Activated naive CD4-positive, alpha-beta T cell treated with anti-CD3 and anti-CD28 coated beads, Interleukin-2, amount 50 U/mL, for 24 hours (primary cell): ENCODE results near the gene GPX7.

ENCODE experiments used
- H3K27ac Mint-ChIP-seq: one replicate; pipeline ENCODE4 v1.8.0; 2021; ENCODE audit warnings: mild to moderate bottlenecking, mixed read lengths
- H3K27me3 Mint-ChIP-seq: one replicate; pipeline ENCODE4 v1.8.0; 2021; ENCODE audit warnings: mixed read lengths
- H3K36me3 Mint-ChIP-seq: one replicate; pipeline ENCODE4 v1.8.0; 2021; ENCODE audit warnings: mixed read lengths
- H3K4me1 Mint-ChIP-seq: one replicate; pipeline ENCODE4 v1.8.0; 2021; ENCODE audit warnings: mixed read lengths
- H3K4me3 Mint-ChIP-seq: one replicate; pipeline ENCODE4 v1.8.0; 2021; ENCODE audit warnings: mild to moderate bottlenecking, mixed read lengths
- H3K9me3 Mint-ChIP-seq: one replicate; pipeline ENCODE4 v1.8.0; 2021; ENCODE audit warnings: mixed read lengths

GPX7 gene

GRCh38 chr1:52633291-52633754, 31.2 kb downstream of the GPX7 start:
- Mint-ChIP-seq H3K27ac (peak overlapping the region; percentile 98), H3K4me3 (peak overlapping the region; percentile 88), H3K36me3 (peaks cover 1% of the 10 kb centered on the region), H3K9me3 (no peaks in the 10 kb centered on the region), H3K27me3 (no peaks in the 10 kb centered on the region), H3K4me1 (peaks cover 72% of the 10 kb centered on the region)

GRCh38 chr1:52634111-52634510, 31.9 kb downstream of the GPX7 start:
- Mint-ChIP-seq H3K27me3 (no peaks in the 10 kb centered on the region), H3K36me3 (peaks cover 2% of the 10 kb centered on the region), H3K4me1 (peaks cover 79% of the 10 kb centered on the region), H3K4me3 (peak overlapping the region; percentile 88), H3K9me3 (no peaks in the 10 kb centered on the region), H3K27ac (peak overlapping the region; percentile 98)

GRCh38 chr1:52635321-52636089, 33.3 kb downstream of the GPX7 start:
- Mint-ChIP-seq H3K27ac (peak overlapping the region; percentile 98), H3K36me3 (peaks cover 7% of the 10 kb centered on the region), H3K9me3 (no peaks in the 10 kb centered on the region), H3K27me3 (no peaks in the 10 kb centered on the region), H3K4me3 (peak overlapping the region; percentile 47), H3K4me1 (peaks cover 79% of the 10 kb centered on the region)

- Mint-ChIP-seq H3K9me3 (no peaks in the 10 kb centered on the region), H3K27me3 (no peaks in the 10 kb centered on the region), H3K4me3 (peak overlapping the region; percentile 91), H3K36me3 (peaks cover 12% of the 10 kb centered on the region), H3K27ac (peak overlapping the region; percentile 100), H3K4me1 (peaks cover 82% of the 10 kb centered on the region)
Observed at GRCh38 chr1:52636721-52637695, 34.8 kb downstream of the GPX7 start.

GRCh38 chr1:52637946-52638345, 35.8 kb downstream of the GPX7 start:
- H3K9me3 Mint-ChIP-seq, result no peaks in the 10 kb centered on the region

GRCh38 chr1:52640697-52641096, 38.5 kb downstream of the GPX7 start:
- H3K27ac Mint-ChIP-seq, result no peak overlapping the region
- H3K9me3 Mint-ChIP-seq, result no peaks in the 10 kb centered on the region
- peaks cover 19% of the 10 kb centered on the region for H3K36me3 Mint-ChIP-seq
- no peak overlapping the region for H3K4me3 Mint-ChIP-seq
- no peaks in the 10 kb centered on the region for H3K27me3 Mint-ChIP-seq
- peaks cover 64% of the 10 kb centered on the region for H3K4me1 Mint-ChIP-seq

More at GRCh38 chr1:52637946-52638345, 35.8 kb downstream of the GPX7 start:
- Mint-ChIP-seq H3K27ac (peak overlapping the region; percentile 100), H3K4me1 (peaks cover 82% of the 10 kb centered on the region), H3K27me3 (no peaks in the 10 kb centered on the region), H3K4me3 (peak overlapping the region; percentile 19), H3K36me3 (peaks cover 14% of the 10 kb centered on the region)

GRCh38 chr1:52641307-52641706, 39.1 kb downstream of the GPX7 start:
- Mint-ChIP-seq H3K4me1 (peaks cover 60% of the 10 kb centered on the region), H3K9me3 (no peaks in the 10 kb centered on the region), H3K27me3 (no peaks in the 10 kb centered on the region), H3K27ac (peak overlapping the region; percentile 69), H3K36me3 (peaks cover 19% of the 10 kb centered on the region), H3K4me3 (no peak overlapping the region)

GRCh38 chr1:52645261-52645660, 43.1 kb downstream of the GPX7 start:
- no peak overlapping the region for H3K4me3 Mint-ChIP-seq
- H3K9me3 Mint-ChIP-seq, result no peaks in the 10 kb centered on the region
- no peaks in the 10 kb centered on the region for H3K27me3 Mint-ChIP-seq
- no peak overlapping the region for H3K27ac Mint-ChIP-seq
- H3K4me1 Mint-ChIP-seq, result peaks cover 32% of the 10 kb centered on the region
- peaks cover 24% of the 10 kb centered on the region for H3K36me3 Mint-ChIP-seq

- Mint-ChIP-seq H3K27ac (peak overlapping the region; percentile 65), H3K36me3 (peaks cover 21% of the 10 kb centered on the region), H3K4me1 (peaks cover 37% of the 10 kb centered on the region), H3K27me3 (no peaks in the 10 kb centered on the region), H3K4me3 (no peak overlapping the region), H3K9me3 (no peaks in the 10 kb centered on the region)
Observed at GRCh38 chr1:52651904-52652303, 49.7 kb downstream of the GPX7 start.

- Mint-ChIP-seq H3K27ac (peak overlapping the region; percentile 10), H3K27me3 (no peaks in the 10 kb centered on the region), H3K4me1 (peaks cover 33% of the 10 kb centered on the region), H3K36me3 (peaks cover 16% of the 10 kb centered on the region), H3K9me3 (no peaks in the 10 kb centered on the region), H3K4me3 (no peak overlapping the region)
Observed at GRCh38 chr1:52653207-52653849, 51.2 kb downstream of the GPX7 start.

GRCh38 chr1:52654063-52654462, 51.9 kb downstream of the GPX7 start:
- peaks cover 40% of the 10 kb centered on the region for H3K4me1 Mint-ChIP-seq
- H3K4me3 Mint-ChIP-seq, result no peak overlapping the region
- no peaks in the 10 kb centered on the region for H3K27me3 Mint-ChIP-seq
- peak overlapping the region; percentile 73 for H3K27ac Mint-ChIP-seq
- H3K9me3 Mint-ChIP-seq, result no peaks in the 10 kb centered on the region
- peaks cover 11% of the 10 kb centered on the region for H3K36me3 Mint-ChIP-seq

GRCh38 chr1:52657702-52658101, 55.5 kb downstream of the GPX7 start:
- Mint-ChIP-seq H3K9me3 (no peaks in the 10 kb centered on the region), H3K4me1 (peaks cover 38% of the 10 kb centered on the region)

More at GRCh38 chr1:52657702-52658101, 55.5 kb downstream of the GPX7 start:
- peaks cover 15% of the 10 kb centered on the region for H3K36me3 Mint-ChIP-seq
- no peak overlapping the region for H3K4me3 Mint-ChIP-seq
- H3K27me3 Mint-ChIP-seq, result no peaks in the 10 kb centered on the region
- H3K27ac Mint-ChIP-seq, result no peak overlapping the region
